IMR-90 (cell line): ENCODE measurements around the gene ARHGAP35. TPM values are rescaled to one million over a fixed set of nuclear protein-coding genes. Genes with fewer than 3 reads are reported as not detected.
A peak's percentile ranks its signal among the peaks of the same experiment; 100 is the strongest.

Experiments
- ATAC-seq: fragments of 200-7000 bp; cut with Tn5 transposase; 2 replicates; pipeline ENCODE4 v1.9.1; 2020; ENCODE audit warnings: low read depth, mild to moderate bottlenecking, moderate library complexity
- BruUV-seq: library from RNA; stranded (reverse); fragments of 400-500 nt; replicated peaks from 2 replicates; lab custom pipeline; 2021; lab: Mats Ljungman, UMichigan
- CTCF ChIA-PET: fragments of 300-600 bp; formaldehyde crosslinking; extraction: SDS; loops from one replicate; lab custom pipeline; 2021; ENCODE audit warnings: antibody characterized with exemption; lab: Yijun Ruan, JAX
- POLR2A ChIA-PET: fragments of 300-600 bp; sonication (Branson Sonifier 250); formaldehyde crosslinking; loops from one replicate; lab custom pipeline; 2022; ENCODE audit warnings: antibody characterized with exemption; ENCODE audit not compliant: unreplicated experiment; lab: Charles Lee
- DNase-seq: peaks from one replicate; pipeline ENCODE4 v3.0.0; 2013
- H2AFZ ChIP-seq: replicated peaks from 2 replicates; pipeline ENCODE3; 2013; ENCODE audit warnings: low read length, mild to moderate bottlenecking; ENCODE audit not compliant: poor library complexity
- H2AK5ac ChIP-seq: 2 replicates; pipeline ENCODE4 v1.6.1; 2013; ENCODE audit warnings: low read depth, low read length, inconsistent platforms
- H2AK9ac ChIP-seq: replicated peaks from 2 replicates; pipeline ENCODE3; 2013; ENCODE audit warnings: mild to moderate bottlenecking, low read depth, low read length, moderate library complexity; ENCODE audit not compliant: poor library complexity
- H2BK120ac ChIP-seq: 2 replicates; pipeline ENCODE4 v1.6.1; 2013; ENCODE audit warnings: low read depth, low read length, inconsistent platforms
- H2BK15ac ChIP-seq: 3 replicates; pipeline ENCODE4 v1.6.1; 2013; ENCODE audit warnings: low read depth, low read length, inconsistent platforms
- H2BK20ac ChIP-seq: 2 replicates; pipeline ENCODE4 v1.6.1; 2013; ENCODE audit warnings: low read depth, mild to moderate bottlenecking, inconsistent platforms, low read length, moderate library complexity
- H2BK5ac ChIP-seq: 2 replicates; pipeline ENCODE4 v1.6.1; 2013; ENCODE audit warnings: mild to moderate bottlenecking, low read depth, low read length, inconsistent platforms; ENCODE audit not compliant: poor library complexity, severe bottlenecking
- H3K14ac ChIP-seq: replicated peaks from 2 replicates; pipeline ENCODE4 v1.6.1; 2013; ENCODE audit warnings: low read depth, low read length, inconsistent platforms
- H3K18ac ChIP-seq: 2 replicates; pipeline ENCODE4 v1.6.1; 2013; ENCODE audit warnings: low read depth, low read length, control low read depth
- H3K23ac ChIP-seq: 2 replicates; pipeline ENCODE4 v1.6.1; 2013; ENCODE audit warnings: low read depth, low read length, inconsistent platforms
- H3K27ac ChIP-seq: 2 replicates; pipeline ENCODE4 v1.5.1; 2013; ENCODE audit warnings: mild to moderate bottlenecking, control low read depth, low read length; ENCODE audit not compliant: insufficient read depth
- H3K27me3 ChIP-seq: 2 replicates; pipeline ENCODE4 v1.6.1; 2013; ENCODE audit warnings: low read length; ENCODE audit not compliant: control insufficient read depth, insufficient read depth
- H3K36me3 ChIP-seq: 2 replicates; pipeline ENCODE4 v1.6.1; 2013; ENCODE audit warnings: low read length, mixed read lengths; ENCODE audit not compliant: control insufficient read depth, insufficient read depth
- H3K4ac ChIP-seq: 2 replicates; pipeline ENCODE4 v1.6.1; 2013; ENCODE audit warnings: low read depth, low read length, inconsistent platforms
- H3K4me1 ChIP-seq: 2 replicates; pipeline ENCODE4 v1.6.1; 2013; ENCODE audit warnings: low read length, mixed read lengths; ENCODE audit not compliant: control insufficient read depth, insufficient read depth
- H3K4me2 ChIP-seq: 2 replicates; pipeline ENCODE4 v1.6.1; 2013; ENCODE audit warnings: low read depth, mild to moderate bottlenecking, control low read depth, low read length, moderate library complexity
- H3K4me3 ChIP-seq: 2 replicates; pipeline ENCODE4 v1.5.1; 2013; ENCODE audit warnings: low read depth, mild to moderate bottlenecking, control low read depth, low read length, moderate library complexity; ENCODE audit not compliant: insufficient read depth
- H3K56ac ChIP-seq: 2 replicates; pipeline ENCODE4 v1.6.1; 2013; ENCODE audit warnings: low read length, inconsistent platforms; ENCODE audit not compliant: insufficient read depth; ENCODE audit errors: extremely low read depth
- H3K79me1 ChIP-seq, 2 experiments: 2 replicates each; pipeline ENCODE4 v1.6.1; 2013; ENCODE audit warnings: low read length in 2 of 2, inconsistent platforms in 1 of 2, low read depth in 1 of 2
- H3K9ac ChIP-seq: 2 replicates; pipeline ENCODE4 v1.6.1; 2013; ENCODE audit warnings: low read depth, low read length, control low read depth
- H3K9me1 ChIP-seq: 2 replicates; pipeline ENCODE4 v1.6.1; 2013; ENCODE audit warnings: low read length, inconsistent platforms; ENCODE audit not compliant: insufficient read depth
- H3K9me3 ChIP-seq: 2 replicates; pipeline ENCODE4 v1.6.1; 2013; ENCODE audit warnings: low read length; ENCODE audit not compliant: control insufficient read depth, insufficient read depth
- H4K20me1 ChIP-seq: 2 replicates; pipeline ENCODE4 v1.6.1; 2013; ENCODE audit warnings: low read length, inconsistent platforms; ENCODE audit not compliant: insufficient read depth
- H4K5ac ChIP-seq: 2 replicates; pipeline ENCODE4 v1.6.1; 2013; ENCODE audit warnings: mild to moderate bottlenecking, low read depth, low read length, control low read depth
- H4K8ac ChIP-seq, 2 experiments: 2 replicates each; pipeline ENCODE4 v1.6.1; 2013; ENCODE audit warnings: low read depth in 2 of 2, low read length in 2 of 2, control low read depth in 1 of 2, inconsistent platforms in 1 of 2
- H4K91ac ChIP-seq: 2 replicates; pipeline ENCODE4 v1.6.1; 2013; ENCODE audit warnings: low read depth, low read length, inconsistent platforms; ENCODE audit not compliant: insufficient read depth
- MAFK ChIP-seq: IDR thresholded peaks from 2 replicates; pipeline ENCODE4 v1.6.1; 2012; ENCODE audit warnings: low read depth, low read length, improper control_type of control experiment
- WGBS, 2 experiments: methylation state at CpG; one replicate each; pipeline versions ENCODE4 v1.1.5 to v1.1.7; 2013; ENCODE audit warnings: missing lambda C conversion rate in 2 of 2; ENCODE audit not compliant: insufficient read length in 1 of 2; ENCODE audit errors: extremely low coverage in 2 of 2; 5-methylcytosine and 5-hydroxymethylcytosine counted together
- dilution Hi-C: fragments of 300-500 bp; cut with HindIII; formaldehyde crosslinking; loops from one replicate; pipeline ENCODE4 v1.14.3; 2018; ENCODE audit warnings: low sequenced_read_pairs; ENCODE audit not compliant: unreplicated experiment
- in situ Hi-C: fragments of 300-500 bp; cut with MboI; formaldehyde crosslinking; loops from 3 replicates; pipeline ENCODE4 v1.14.3; 2019; ENCODE audit warnings: low sequenced_read_pairs, inconsistent platforms, mixed read lengths
- intact Hi-C: fragments of 100-400 bp; cut with micrococcal nuclease; formaldehyde crosslinking; loops from 2 replicates; pipeline ENCODE4 v1.10.0; 2022
- polyA plus RNA-seq, 3 experiments: library from polyadenylated mRNA; depleted of rRNA; stranded (reverse); fragments of >200 nt; gene quantifications; 2 replicates each; pipeline ENCODE4 v1.2.3, GENCODE V29; 2012; ENCODE audit warnings: low replicate concordance in 1 of 3
- total RNA-seq: library from RNA; depleted of rRNA; stranded (reverse); fragments of >200 nt; gene quantifications from 2 replicates; pipeline ENCODE4 v1.2.3, GENCODE V29; 2012
- TF ChIP-seq, protein P1 (sequence below): fragments of 150-350 bp; IDR thresholded peaks from 2 replicates; pipeline ENCODE4 v1.6.1; 2017; ENCODE audit warnings: mild to moderate bottlenecking, antibody characterized with exemption, low read length, low read depth

The ARHGAP35 gene
- total and polyA plus RNA-seq, 2 of the 4 experiments (the other 2 are of a cell fraction), result 16.4 to 29.0 TPM

DNA sequence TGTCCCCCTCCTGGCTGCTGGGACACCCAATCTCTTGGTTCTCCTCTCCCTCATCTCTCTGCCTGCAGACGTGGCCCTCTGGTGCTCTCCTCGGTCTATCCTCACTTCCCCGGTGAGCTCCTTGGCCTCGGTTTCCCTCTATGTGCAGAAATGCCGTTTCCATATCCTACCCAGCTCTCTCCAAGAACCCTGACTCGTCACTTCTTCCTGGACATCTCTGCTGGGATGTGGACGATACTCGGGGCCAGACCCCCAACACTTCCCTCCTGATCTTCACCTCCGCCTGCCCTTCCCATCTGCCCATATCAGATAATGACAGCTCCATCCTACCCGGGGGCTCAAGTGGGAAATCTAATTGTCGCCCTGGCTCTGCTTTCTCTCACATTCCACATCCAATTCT lies 18.0 kb upstream of the ARHGAP35 start:
- Histone ChIP-seq H3K4me3 (no peak overlapping the region), H3K14ac (0 out of 2 replicates have a peak overlapping the region, but pooled peaks have one; percentile 38), H3K27me3 (no peaks in the 10 kb centered on the region), H2BK5ac (no peak overlapping the region), H2AFZ (no peak overlapping the region), H2BK20ac (no peak overlapping the region), H3K56ac (no peak overlapping the region), H2AK5ac (0 out of 2 replicates have a peak overlapping the region, but pooled peaks have one; percentile 26), H3K27ac (no peak overlapping the region), H3K23ac (no peak overlapping the region), H2BK120ac (no peak overlapping the region), H2AK9ac (peak overlapping the region; percentile 66), H3K9me1 (0 out of 2 replicates have a peak, but pooled peaks cover 3% of the 10 kb centered on the region), H2BK15ac (no peak overlapping the region), H3K79me1 (peaks cover 16 to 71% of the 10 kb centered on the region in 2 experiments), H3K18ac (no peak overlapping the region), H3K36me3 (peaks cover 42% of the 10 kb centered on the region), H4K91ac (no peak overlapping the region), H3K4ac (no peak overlapping the region), H4K8ac (no peak overlapping the region), H3K4me1 (peaks cover 7% of the 10 kb centered on the region), H4K5ac (no peak overlapping the region), H3K9me3 (no peaks in the 10 kb centered on the region), H3K9ac (no peak overlapping the region), H3K4me2 (no peak overlapping the region), H4K20me1 (peaks cover 37% of the 10 kb centered on the region)
- DNase-seq, result no peak
- 79% methylated on average over 4 of the region's 11 CpGs; no CpG with 5 or more reads in 1 of the 2 experiments for WGBS, 2 experiments
- ATAC-seq, result no peak
- POLR2A ChIA-PET, result no interaction called here
- in situ Hi-C loops (loop anchor here (5.0 to 10.0 kb wide), 2 partner anchors 58 to 85 kb away; partner anchors contain the start of gene SLC1A5), dilution Hi-C loops (no loop called here), intact Hi-C loops (no loop called here)
- no TSS peak for BruUV-seq
- TF ChIP-seq, protein P1, sequence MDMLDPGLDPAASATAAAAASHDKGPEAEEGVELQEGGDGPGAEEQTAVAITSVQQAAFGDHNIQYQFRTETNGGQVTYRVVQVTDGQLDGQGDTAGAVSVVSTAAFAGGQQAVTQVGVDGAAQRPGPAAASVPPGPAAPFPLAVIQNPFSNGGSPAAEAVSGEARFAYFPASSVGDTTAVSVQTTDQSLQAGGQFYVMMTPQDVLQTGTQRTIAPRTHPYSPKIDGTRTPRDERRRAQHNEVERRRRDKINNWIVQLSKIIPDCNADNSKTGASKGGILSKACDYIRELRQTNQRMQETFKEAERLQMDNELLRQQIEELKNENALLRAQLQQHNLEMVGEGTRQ, result no peak
- peak; percentile 35; the same call in 1 of the 2 replicates for TF ChIP-seq MAFK
- CTCF ChIA-PET, result no interaction called here
